OCI-LY7 (cell line): ENCODE measurements around the gene AK5.
"Not testable (repeated sequence)": the region's sequence is repeated elsewhere in the genome, so short reads cannot be mapped to it uniquely, and the experiment has no call there.

Experiments used
- CTCF ChIP-seq: fragments of 200-600 bp; sonication (generic); conservative IDR thresholded peaks from 2 replicates; pipeline ENCODE4 v1.5.1; 2014; ENCODE audit warnings: mild to moderate bottlenecking, antibody characterized with exemption, low read length, moderate library complexity, mixed read lengths
- EZH2phosphoT487 ChIP-seq: fragments of 200-600 bp; sonication (generic); IDR thresholded peaks from 2 replicates; pipeline ENCODE4 v1.6.1; 2018; ENCODE audit warnings: low read depth, borderline replicate concordance, mild to moderate bottlenecking, mixed run types, antibody characterized with exemption, low read length, moderate library complexity, mixed read lengths

GRCh38 chr1:77418055-77418454 lies 136.2 kb downstream of the AK5 start:
- not testable (repeated sequence) for TF ChIP-seq CTCF, EZH2phosphoT487
